K562 (cell line): ENCODE results near the gene SYNE1.

Experiments used
- HDAC2 ChIP-seq: fragments of 450-650 bp; IDR thresholded peaks from 2 replicates; pipeline ENCODE4 v1.6.1; 2016; ENCODE audit warnings: mild to moderate bottlenecking
- HMGXB4 ChIP-seq: sonication (generic); formaldehyde crosslinking; IDR thresholded peaks from 2 replicates; pipeline ENCODE4 v1.8.1; 2023; ENCODE audit warnings: mild to moderate bottlenecking, missing genetic modification reagents
- MAFK ChIP-seq: IDR thresholded peaks from 2 replicates; pipeline ENCODE4 v1.6.1; 2011; ENCODE audit warnings: low read length, improper control_type of control experiment
- NRF1 ChIP-seq, 2 experiments: fragments of 450-650 bp; IDR thresholded peaks in 1 of 2; conservative IDR thresholded peaks in 1 of 2; 2 replicates each; pipeline ENCODE4 v1.6.1; 2014; ENCODE audit warnings: mild to moderate bottlenecking in 2 of 2

GRCh38 chr6:152426276-152426675 is 210.9 kb downstream of the SYNE1 start:
- TF ChIP-seq HDAC2: no peak
- TF ChIP-seq NRF1 (conservative IDR thresholded peaks at IDR 0.05 in 1 of 2, IDR thresholded peaks at IDR 0.05 in 1 of 2): no peak
- no peak for TF ChIP-seq HMGXB4
- no peak for TF ChIP-seq MAFK
